Activated CD8-positive, alpha-beta memory T cell treated with anti-CD3 and anti-CD28 coated beads for 24 hours (primary cell): ENCODE data around the gene CTDSP1.
A peak's percentile ranks its signal among the peaks of the same experiment; 100 is the strongest.

ENCODE experiments used
- DNase-seq: peaks from one replicate; pipeline ENCODE4 v3.0.0-alpha.2; 2020

CTDSP1 gene

DNA sequence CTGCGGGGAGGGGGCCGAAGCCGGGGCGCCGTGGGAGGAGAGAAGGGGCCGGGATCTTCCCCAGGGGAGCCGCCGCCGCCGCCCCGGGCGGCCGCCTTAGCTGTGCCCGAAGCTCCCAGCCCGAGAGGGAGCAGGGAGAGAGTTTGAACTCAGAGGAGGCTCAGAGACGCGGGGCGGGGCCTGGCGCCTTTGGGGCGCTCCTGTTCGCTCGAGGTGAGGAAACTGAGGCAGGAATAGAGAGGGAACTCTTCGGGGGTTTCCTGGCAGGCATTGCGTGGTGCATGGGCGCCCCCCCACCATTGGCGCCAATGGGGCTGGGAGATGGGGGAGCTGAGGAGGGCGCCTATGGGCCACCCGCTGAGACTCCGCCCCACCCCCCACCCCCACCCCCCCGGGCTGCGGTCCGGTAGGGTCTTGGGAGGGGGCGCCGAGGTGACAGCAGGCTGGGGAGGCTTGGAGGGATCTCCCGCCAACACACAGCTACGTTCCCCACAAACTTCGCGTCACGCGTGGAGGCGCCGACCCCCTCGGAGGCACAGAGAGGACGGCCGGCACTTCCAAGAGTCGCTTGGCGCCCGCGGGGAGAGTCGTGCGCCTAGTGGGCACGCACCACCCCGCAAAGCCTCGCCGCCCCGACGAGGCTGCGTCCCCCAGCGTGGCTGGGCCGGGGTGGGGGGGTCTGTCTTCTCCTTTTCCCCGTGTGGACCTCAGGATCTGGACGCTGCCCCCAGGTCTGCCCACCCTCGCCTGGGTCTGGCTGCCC is 680 bp downstream of the CTDSP1 start:
- peak; percentile 80 for DNase-seq

DNA sequence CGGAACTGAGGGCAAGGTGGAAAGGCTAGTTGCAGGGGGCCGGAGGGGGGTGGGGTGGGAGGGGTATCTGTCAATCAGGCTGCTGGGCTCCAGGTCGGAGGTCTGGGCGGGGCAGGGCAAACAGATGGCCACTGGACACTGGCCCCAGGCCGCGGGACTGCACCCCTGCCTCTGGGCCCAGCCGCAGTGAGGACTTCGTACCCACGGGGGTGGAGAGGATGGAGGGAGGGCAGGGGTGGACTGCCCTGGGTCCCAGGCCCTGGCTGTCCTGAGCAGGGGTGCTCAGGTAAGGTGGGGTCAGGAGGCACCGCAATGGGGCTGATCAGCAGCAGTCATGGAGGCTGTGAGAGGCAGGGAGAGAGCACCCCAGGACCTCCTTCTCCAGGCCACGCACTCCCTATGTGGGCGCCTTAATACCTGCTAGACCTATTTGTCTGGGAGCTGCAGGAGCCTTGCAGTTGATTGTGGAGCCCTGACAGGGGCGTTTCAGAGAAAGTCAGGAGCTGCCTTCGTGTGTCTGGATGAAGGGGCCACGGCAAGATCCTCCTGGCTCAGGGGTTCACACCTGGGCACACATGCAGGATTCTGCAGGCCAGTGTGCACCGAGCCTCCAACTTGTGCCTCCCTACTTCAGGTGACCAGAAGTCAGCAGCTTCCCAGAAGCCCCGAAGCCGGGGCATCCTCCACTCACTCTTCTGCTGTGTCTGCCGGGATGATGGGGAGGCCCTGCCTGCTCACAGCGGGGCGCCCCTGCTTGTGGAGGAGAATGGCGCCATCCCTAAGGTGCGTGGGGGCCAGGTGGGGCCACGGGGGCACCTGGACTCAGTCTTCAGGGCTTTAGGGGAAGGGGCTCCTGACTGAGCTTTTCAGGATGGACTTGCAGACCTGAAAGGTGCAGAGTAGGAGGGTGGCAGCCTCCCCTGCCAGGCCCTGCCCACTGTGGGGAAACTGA is 1.5 kb downstream of the CTDSP1 start:
- peak; percentile 65 for DNase-seq

DNA sequence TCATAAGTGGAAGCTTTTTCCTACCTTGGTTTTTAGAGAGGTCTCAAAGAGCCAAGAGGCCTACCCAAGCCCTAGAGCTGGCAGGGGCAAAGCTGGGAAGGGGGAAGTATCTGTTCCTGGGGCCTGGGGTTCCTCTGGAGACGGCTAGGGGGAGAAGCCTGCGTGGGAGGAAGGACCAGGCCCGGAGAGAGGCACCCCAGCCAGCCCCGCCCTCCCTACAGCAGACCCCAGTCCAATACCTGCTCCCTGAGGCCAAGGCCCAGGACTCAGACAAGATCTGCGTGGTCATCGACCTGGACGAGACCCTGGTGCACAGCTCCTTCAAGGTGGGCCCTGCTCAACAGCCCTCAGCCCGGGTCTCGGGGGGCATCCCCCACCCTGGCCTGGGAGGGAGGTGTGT is 2.2 kb downstream of the CTDSP1 start:
- DNase-seq, result no peak

DNA sequence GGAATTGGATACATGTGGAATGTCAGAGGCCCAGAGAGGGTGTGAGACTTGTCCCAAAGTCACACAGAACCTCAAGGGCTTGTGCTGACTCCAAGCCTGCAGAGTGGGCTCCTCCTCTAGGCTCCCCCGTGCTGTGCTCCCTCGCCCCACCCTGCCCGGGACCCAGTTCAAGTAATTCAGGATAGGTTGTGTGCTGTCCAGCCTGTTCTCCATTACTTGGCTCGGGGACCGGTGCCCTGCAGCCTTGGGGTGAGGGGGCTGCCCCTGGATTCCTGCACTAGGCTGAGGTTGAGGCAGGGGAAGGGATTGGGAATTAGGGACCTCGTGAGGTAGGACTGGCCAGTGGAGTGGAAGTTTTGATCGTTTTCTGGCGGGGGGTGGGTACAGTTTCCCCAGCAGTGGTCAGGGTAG is 2.8 kb downstream of the CTDSP1 start:
- no peak for DNase-seq

DNA sequence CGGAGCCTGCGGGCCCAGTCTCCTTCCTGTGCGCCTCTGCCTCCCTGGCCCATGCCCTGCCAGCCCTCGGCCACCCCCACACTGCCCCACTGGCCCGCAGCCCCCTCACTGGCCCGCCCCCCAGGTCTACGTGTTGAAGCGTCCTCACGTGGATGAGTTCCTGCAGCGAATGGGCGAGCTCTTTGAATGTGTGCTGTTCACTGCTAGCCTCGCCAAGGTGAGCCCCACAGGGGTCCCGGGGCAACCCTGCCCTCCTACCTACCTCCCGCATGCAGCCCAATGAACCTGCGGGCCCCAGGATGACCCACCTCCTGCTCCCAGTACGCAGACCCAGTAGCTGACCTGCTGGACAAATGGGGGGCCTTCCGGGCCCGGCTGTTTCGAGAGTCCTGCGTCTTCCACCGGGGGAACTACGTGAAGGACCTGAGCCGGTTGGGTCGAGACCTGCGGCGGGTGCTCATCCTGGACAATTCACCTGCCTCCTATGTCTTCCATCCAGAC is 3.3 kb downstream of the CTDSP1 start:
- DNase-seq, result no peak

DNA sequence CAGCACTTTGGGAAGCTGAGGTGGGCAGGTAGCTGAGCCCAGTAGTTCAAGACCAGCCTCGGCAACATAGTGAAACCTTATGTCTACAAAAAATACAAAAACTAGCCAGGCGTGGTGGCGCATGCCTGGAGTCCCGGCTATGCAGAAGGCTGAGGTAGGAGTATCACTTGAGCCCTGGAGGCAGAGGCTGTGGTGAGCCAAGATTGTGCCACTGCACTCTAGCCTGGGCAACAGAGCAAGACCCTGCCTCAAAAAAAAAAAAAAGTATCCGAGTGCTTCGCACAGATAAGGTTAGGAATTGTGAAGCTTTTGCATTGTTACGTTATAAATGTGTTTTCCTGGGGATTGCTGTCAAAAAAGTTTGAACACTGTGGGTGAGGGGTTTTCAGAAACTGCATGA is 4.1 kb downstream of the CTDSP1 start:
- DNase-seq, result no peak

DNA sequence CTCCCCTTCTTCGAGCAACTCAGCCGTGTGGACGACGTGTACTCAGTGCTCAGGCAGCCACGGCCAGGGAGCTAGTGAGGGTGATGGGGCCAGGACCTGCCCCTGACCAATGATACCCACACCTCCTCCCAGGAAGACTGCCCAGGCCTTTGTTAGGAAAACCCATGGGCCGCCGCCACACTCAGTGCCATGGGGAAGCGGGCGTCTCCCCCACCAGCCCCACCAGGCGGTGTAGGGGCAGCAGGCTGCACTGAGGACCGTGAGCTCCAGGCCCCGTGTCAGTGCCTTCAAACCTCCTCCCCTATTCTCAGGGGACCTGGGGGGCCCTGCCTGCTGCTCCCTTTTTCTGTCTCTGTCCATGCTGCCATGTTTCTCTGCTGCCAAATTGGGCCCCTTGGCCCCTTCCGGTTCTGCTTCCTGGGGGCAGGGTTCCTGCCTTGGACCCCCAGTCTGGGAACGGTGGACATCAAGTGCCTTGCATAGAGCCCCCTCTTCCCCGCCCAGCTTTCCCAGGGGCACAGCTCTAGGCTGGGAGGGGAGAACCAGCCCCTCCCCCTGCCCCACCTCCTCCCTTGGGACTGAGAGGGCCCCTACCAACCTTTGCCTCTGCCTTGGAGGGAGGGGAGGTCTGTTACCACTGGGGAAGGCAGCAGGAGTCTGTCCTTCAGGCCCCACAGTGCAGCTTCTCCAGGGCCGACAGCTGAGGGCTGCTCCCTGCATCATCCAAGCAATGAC is 4.8 kb downstream of the CTDSP1 start:
- DNase-seq, result no peak

DNA sequence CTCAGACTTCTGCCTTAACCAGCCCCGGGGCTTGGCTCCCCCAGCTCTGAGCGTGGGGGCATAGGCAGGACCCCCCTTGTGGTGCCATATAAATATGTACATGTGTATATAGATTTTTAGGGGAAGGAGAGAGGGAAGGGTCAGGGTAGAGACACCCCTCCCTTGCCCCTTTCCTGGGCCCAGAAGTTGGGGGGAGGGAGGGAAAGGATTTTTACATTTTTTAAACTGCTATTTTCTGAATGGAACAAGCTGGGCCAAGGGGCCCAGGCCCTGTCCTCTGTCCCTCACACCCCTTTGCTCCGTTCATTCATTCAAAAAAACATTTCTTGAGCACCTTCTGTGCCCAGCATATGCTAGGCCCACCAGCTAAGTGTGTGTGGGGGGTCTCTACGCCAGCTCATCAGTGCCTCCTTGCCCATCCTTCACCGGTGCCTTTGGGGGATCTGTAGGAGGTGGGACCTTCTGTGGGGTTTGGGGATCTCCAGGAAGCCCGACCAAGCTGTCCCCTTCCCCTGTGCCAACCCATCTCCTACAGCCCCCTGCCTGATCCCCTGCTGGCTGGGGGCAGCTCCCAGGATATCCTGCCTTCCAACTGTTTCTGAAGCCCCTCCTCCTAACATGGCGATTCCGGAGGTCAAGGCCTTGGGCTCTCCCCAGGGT is 5.5 kb downstream of the CTDSP1 start:
- DNase-seq, result peak; percentile 64

DNA sequence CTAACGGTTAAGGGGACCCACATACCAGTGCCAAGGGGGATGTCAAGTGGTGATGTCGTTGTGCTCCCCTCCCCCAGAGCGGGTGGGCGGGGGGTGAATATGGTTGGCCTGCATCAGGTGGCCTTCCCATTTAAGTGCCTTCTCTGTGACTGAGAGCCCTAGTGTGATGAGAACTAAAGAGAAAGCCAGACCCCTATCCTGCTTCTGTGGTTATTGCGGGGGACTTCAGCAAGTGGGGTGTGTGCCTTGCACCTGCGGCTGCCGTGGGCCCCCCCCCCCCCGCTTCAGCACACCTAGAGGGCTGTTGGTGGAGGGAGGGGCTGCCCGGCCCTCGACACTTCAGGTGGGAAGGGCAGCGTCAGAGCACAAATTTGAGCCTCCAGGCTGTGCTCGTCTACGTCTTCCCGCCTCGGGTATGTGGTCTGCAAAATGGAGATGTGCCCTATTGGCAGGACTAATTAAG is 6.1 kb downstream of the CTDSP1 start:
- peak; percentile 69 for DNase-seq

DNA sequence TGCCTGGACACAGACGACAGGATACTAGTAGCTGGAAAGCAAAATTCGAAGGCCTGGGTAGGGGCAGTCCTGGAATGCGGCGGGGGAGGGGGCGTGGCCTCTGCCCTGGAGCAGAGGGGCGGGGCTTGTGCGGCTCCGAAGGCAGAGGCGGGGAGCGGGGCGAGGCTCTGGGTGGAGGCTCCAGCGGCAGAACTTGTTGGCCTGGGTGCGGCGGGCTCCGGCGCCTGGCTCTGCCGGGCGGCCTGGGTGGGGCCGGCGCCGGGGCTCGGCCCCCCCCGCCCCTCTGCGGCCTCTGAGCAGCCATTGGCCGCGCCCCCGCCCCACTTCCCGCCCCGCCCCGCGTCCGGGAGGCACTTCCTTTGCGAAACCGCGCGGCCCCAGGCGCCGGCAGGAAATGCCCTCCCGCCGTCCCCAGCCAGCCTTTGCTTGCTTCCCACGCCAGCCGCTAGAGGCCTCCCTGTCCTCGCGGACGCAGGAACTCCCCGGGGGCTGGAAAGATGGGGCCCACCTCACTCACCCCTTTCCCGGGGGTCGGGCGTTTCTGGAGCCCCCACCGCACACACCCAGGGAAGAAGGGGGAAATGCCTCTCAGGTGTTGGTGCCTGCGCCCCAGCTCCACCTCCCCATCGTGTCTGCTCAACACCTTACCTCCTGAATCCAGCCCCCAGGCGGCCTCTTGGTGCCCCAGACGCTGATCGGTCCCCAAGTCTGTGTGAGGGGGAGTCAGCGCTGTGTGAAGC is 6.7 kb downstream of the CTDSP1 start:
- peak; percentile 96 for DNase-seq

DNA sequence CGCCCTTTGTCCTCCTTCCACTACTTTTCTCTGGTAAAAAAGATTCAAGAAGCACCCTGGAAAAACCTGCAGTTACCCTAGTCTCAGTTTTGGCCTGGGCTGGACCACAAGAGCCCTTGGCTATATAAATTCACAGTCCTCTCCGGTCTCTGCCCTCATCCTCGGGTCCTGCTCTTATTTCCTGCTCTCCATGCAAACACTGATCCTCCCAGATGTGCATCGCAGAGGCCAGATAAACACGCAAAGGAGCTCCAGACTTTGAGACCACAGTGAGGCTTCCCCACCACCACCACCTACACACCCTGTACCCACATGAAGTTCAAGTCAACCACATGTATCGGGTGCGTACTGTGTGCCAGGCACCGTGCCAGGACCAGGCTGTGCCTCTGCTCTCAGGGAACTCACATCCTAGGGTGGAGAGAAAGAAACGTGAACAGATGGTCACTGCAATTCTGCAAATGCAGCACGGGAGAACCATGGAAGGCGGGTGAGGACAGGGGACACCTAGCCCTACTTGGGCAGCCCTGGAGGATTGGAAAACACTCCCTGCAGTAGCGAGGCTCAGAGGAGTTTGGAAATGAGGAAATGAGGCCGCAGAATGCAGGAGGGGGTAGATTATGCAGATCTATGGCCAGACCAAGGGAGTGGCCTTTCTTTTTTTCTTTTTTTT is 7.4 kb downstream of the CTDSP1 start:
- DNase-seq, result peak; percentile 85

DNA sequence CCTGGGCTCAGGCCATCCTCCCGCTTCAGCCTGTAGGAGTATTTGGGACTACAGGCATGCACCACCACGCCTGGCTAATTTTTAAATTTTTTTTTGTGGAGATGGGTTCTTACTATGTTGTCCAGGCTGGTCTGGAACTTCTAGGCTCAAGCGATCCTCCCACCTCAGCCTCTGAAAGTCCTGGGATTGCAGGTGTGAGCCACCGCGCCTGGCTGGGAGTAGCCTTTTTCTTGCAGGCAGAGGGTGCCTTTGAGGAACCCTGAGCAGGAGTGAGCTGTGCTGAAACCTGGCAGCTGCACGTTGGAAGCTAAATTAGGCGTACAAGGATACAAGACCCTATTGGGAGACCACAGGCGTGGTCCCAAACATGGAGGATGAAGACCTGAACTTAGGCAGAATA is 8.0 kb downstream of the CTDSP1 start:
- DNase-seq, result no peak

DNA sequence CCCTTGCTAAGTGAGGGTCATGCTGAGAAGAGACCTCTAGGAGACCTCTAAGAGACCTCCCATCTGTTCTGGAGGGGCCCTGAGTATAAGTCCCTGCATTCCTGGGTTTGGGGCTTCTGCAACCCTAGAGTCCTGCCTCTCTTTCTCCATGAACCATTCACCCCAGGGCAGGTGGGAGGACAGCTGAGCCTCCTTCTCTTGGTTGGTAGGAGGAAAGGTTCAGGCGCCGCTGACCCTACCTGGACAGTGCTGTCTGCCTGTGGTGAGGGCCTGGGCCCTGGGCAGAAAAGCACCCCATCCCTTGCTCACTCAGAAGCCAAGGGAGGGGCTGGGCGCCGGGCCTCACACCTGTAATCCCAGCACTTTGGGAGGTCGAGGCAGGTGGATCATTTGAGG is 18.7 kb downstream of the CTDSP1 start:
- DNase-seq, result no peak

DNA sequence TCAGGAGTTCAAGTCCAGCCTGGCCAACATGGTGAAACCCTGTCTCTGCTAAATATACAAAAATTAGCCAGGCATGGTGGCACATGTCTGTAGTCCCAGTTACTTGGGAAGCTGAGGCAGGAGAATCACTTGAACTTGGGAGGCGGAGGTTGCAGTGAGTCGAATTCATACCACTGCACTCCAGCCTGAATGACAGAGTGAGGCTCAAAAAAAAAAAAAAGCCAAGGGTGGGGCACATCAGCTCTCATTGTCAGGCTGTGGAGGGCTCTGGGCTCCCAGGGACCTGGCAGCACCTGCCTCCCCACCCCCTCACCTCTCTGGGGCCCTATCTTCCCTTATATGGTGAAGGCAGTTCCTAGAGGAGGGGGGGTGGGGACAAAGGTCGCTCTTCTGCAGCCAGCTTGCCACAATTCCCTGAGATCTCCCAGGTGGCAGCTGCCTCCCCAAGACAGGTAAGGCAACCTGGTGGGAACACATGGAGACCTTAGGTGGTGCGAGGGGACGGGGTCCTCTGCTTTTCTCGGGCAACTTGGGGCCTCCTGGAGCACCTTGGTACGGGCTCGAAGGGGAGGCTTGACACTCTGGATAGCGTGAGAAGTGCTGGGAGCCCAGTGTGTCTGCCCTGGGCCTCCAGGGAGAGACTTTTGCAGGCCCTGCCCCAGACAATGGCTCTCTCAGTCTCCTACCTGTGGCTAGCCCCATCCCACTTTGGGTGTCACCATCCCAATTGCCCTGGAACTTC is 19.2 kb downstream of the CTDSP1 start, which contains the start of gene VIL1:
Gene VIL1 (plus strand): TSS at position 407 of the 742 bp plus-strand sequence. CDS start 4,656 bp downstream, outside the sequence.
- no peak for DNase-seq

DNA sequence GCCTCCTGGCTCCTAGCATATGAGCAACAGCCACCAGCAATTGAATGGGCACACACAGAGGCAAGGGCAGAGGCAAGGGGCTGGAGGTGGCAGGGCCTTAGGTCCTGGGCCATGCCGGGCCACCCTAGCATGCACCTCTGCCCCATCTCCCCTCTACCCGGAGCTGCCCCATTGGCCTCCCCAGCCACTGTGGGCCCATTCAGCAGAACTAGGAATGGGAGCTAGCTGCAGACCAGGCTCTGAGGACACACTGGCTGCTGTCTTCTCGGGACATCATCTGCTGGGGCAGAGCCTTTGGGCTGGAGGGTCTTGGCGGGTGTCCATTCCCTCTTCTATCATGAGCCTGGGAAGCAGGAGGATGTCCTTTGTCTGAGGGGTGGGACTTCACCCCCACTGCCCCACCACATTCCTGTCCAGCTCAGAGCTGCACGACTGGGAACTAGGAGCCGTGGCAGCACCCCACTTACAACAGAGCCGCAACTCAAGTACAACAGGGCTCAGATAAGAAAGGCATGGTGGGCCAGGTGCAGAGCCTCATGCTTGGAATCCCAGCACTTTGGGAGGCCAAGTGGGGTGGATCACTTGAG is 20.1 kb downstream of the CTDSP1 start:
- no peak for DNase-seq

DNA sequence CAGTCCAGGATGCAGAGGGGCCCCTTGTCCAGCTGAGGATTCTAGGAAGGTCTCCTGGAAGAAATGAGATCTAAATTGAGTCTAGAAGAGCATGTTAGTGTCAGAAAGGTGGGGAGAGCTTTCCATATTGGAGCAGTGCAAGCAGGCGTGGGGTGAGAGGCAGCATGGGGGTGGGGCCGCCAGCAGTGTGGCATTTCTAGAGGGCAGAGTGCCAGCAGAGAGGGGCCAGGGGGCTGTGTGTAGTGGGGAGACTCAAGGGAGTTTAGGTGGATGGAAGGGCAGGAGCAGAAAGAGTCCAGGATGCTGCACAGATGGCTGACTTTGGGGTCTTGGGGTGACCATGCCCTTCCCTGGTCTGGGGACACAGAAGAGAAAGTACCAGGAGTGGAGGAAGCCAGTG is 21.4 kb downstream of the CTDSP1 start:
- DNase-seq, result no peak

DNA sequence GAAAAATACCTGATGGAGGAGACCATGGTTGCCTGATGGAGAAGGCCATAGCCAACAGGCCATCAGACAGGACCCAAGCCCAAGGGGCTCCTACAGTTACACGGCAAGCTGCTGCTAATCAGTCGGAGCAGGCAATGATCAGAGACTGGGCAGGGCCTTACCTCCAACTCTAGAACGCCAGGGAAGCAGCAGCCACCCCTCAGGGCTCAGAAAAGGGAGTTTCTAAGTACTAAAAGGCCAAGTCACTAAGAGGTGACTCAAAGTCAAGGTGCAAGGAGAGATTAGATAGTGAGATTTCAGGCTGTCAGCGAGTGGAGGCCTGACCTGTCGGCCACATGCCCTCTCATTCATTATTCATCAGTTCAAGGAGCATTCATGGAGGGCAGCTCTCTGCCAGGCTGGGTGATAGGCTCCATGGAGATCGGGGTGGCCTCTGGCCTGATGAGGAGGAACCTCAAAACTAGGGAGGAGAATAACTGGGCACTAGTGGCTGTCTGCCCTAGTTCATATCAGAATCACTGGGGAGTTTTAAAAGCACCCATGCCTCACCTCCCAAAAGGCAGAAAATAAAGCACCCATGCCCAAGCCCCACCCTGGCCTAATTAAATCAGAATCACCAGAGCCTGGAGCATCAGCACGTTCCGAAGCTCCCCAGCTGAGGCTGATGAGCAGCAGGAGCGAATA is 22.9 kb downstream of the CTDSP1 start:
- no peak for DNase-seq

DNA sequence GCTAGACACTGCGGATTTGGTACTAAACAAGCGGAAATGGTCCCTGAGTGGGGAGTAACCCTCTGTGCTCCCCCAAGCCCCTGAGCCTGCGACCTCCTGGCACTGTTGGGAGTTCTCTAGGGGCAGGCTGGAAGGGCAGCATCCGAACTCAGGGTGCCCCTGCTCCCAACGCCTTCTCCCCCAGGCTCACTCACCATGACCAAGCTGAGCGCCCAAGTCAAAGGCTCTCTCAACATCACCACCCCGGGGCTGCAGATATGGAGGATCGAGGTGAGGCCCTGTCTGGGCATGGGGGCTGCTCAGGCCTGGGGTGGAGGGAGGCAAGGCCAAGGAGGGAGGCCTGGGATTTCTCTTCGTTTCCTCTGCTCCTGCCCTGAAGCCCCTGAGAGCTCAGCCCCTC is 23.9 kb downstream of the CTDSP1 start:
- DNase-seq, result no peak

DNA sequence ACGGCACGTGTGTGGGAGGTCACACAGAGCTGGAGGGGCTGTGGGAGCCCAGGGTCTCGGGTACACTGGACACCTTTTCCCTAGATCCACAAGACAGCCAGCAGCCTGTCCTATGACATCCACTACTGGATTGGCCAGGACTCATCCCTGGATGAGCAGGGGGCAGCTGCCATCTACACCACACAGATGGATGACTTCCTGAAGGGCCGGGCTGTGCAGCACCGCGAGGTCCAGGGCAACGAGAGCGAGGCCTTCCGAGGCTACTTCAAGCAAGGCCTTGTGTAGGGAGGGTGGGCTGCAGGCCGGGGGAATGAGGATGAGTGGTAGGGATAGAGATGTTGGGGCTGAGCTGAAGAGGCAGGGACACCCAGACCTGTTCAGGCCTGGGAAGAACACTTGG is 25.9 kb downstream of the CTDSP1 start:
- DNase-seq, result no peak
